Mesodermal cell (in vitro differentiated cells): Measurements from ENCODE around the gene CLCNKA.

Source experiments
- H3K27ac ChIP-seq: 2 replicates; pipeline ENCODE4 v1.7.0; 2013; ENCODE audit warnings: mild to moderate bottlenecking, low read depth, low read length, moderate library complexity; ENCODE audit not compliant: severe bottlenecking
- H3K36me3 ChIP-seq: 2 replicates; pipeline ENCODE4 v1.7.1; 2013; ENCODE audit warnings: mild to moderate bottlenecking, low read length, moderate library complexity; ENCODE audit not compliant: control insufficient read depth, insufficient read depth
- H3K4me1 ChIP-seq: one replicate; pipeline ENCODE4 v1.7.1; 2013; ENCODE audit warnings: mild to moderate bottlenecking, low read length; ENCODE audit not compliant: insufficient read depth, control insufficient read depth, poor library complexity, severe bottlenecking
- H3K4me3 ChIP-seq: 2 replicates; pipeline ENCODE4 v1.7.0; 2013; ENCODE audit warnings: low read length, control low read depth, mild to moderate bottlenecking; ENCODE audit not compliant: insufficient read depth, poor library complexity, severe bottlenecking; ENCODE audit errors: extremely low read depth
- H3K9me3 ChIP-seq: 2 replicates; pipeline ENCODE4 v1.7.1; 2013; ENCODE audit warnings: mild to moderate bottlenecking, low read length, moderate library complexity; ENCODE audit not compliant: control insufficient read depth
- WGBS, 2 experiments: methylation state at CpG; one replicate each; pipeline ENCODE4 v1.1.5; 2013; ENCODE audit warnings: missing lambda C conversion rate in 2 of 2; ENCODE audit not compliant: insufficient coverage in 2 of 2; 5-methylcytosine and 5-hydroxymethylcytosine counted together

CLCNKA gene

DNA sequence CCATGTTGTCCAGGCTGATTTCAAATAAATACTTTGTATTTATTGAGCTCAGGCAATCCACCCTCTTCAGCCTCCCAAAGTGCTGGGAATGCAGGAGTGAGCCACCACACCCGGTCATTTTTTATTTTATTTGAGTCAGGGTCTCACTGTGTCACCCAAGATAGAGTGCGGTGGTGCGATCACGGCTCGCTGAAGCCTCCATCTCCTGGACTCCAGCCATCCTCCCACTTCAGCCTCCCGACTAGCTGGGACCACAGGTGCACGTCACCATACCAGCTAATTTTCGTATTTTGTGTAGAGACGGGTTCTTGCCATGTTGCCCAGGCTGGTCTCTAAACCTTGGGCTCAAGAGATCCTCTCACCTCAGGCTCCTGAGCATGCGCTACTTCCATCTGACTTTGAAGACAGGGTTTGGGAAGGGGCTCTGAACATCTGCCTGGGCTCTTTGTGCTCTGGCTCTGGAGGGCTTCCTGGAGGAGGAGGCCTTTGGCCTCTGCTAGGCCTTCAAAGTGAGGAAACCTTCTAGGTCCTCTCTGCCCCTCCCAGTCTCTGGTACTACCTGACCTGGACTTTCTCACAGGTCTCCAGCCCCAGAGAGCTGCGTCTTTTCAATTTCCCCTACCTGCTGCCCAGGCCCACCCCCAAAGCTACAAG lies 9.8 kb upstream of the CLCNKA start:
- Histone ChIP-seq H3K4me1 (peaks cover 36% of the 10 kb centered on the region), H3K4me3 (peak overlapping the region; percentile 32), H3K9me3 (no peaks in the 10 kb centered on the region), H3K36me3 (no peaks in the 10 kb centered on the region), H3K27ac (no peak overlapping the region)
- 93 to 100% methylated on average over 10 to 11 of the region's 11 CpGs for WGBS, 2 experiments

DNA sequence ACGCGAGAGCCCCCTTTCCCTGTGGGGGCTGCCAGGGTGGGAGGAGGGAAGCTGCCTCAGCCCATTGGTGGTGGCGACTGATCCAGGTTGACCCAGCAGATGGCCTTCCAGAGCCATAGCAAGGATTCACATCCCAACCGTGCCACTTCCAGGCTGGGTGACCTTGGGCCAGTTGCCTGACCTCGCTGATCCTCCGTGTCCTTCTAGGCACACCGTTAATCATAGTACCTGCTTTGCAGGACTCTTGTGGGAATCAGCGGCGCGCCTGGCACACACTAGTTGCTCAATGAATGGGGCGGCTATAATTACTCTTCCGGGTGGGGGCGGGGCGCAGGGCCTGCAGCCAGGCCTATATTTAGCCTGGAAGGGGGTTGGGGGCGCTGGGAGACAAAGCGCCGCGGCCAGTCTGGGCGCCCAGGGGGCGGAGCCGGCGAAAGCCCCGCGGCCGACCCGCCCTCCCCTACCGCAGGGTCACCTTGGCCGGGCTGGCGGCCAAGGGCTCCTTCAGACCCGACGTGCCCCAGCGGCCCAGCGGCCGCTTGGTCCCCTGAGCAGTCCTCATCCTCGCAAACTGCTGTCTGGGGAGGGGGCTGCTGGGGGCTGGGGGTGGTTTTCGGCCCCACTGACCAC lies 9.1 kb upstream of the CLCNKA start:
- H3K36me3 ChIP-seq: no peaks in the 10 kb centered on the region
- 9 to 13% methylated on average over 20 to 21 of the region's 36 CpGs for WGBS, 2 experiments
- H3K4me3 ChIP-seq: peak overlapping the region; percentile 32
- peaks cover 41% of the 10 kb centered on the region for H3K4me1 ChIP-seq
- H3K9me3 ChIP-seq: no peaks in the 10 kb centered on the region
- H3K27ac ChIP-seq: peak overlapping the region; percentile 95

DNA sequence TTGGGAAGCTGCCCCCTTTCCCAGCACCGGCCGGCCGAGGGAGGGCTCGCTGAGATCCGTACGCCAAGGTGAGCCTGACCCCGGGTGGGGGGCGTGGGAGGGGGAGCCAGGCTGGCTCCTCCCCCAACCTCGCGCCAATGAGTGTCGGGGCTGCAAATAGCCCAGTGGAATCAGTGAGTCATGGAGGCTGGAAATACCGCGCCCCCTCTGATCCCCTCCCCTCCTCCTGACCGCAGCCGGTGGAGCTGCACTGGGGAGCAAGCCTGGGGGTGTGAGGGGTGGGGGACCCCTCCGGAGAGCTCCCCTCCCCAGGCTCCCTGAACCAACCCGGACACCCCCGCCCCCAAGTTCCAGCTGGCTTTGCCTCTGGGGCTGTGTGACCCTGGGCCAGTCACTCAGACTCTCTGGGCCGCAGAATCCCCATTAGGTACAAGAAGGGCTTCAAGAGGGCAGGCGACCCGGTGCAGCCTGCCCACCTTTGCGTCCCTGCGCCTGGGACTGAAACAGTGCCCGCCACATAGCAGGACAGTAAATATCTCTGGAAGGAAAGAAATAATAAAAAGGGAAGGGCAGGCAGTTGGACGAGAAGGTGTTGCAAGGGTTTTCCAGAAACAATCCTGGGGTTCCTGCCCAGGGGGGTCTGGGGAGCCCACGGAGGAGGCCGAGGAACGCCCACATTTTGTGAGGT lies 8.5 kb upstream of the CLCNKA start:
- Histone ChIP-seq H3K4me1 (peaks cover 47% of the 10 kb centered on the region), H3K36me3 (no peaks in the 10 kb centered on the region), H3K27ac (peak overlapping the region; percentile 95), H3K9me3 (no peaks in the 10 kb centered on the region), H3K4me3 (peak overlapping the region; percentile 32)
- WGBS, 2 experiments: 42 to 58% methylated on average over 9 to 15 of the region's 28 CpGs

DNA sequence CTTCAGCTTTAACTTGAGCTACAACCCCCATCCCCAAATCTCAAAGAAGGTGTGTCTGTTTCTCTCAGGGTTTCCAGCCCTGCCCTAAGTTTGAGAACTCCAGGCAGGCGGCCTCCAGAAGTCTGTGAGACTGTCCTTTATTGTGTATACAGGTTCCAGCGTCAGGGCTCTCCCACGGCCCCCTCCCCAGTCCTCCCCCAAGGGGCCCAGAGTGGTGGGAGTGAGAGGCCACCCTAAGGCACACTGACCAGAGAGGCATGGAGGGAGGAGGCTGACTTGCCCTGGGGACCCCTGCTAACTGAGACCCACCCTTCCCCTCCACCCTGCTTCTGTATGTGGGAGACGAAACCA lies 8.0 kb upstream of the CLCNKA start:
- no peaks in the 10 kb centered on the region for H3K9me3 ChIP-seq
- no CpG with 5 or more reads among the region's 4 CpGs for WGBS, 2 experiments
- no peaks in the 10 kb centered on the region for H3K36me3 ChIP-seq
- no peak overlapping the region for H3K4me3 ChIP-seq
- peaks cover 52% of the 10 kb centered on the region for H3K4me1 ChIP-seq
- peak overlapping the region; percentile 95 for H3K27ac ChIP-seq

DNA sequence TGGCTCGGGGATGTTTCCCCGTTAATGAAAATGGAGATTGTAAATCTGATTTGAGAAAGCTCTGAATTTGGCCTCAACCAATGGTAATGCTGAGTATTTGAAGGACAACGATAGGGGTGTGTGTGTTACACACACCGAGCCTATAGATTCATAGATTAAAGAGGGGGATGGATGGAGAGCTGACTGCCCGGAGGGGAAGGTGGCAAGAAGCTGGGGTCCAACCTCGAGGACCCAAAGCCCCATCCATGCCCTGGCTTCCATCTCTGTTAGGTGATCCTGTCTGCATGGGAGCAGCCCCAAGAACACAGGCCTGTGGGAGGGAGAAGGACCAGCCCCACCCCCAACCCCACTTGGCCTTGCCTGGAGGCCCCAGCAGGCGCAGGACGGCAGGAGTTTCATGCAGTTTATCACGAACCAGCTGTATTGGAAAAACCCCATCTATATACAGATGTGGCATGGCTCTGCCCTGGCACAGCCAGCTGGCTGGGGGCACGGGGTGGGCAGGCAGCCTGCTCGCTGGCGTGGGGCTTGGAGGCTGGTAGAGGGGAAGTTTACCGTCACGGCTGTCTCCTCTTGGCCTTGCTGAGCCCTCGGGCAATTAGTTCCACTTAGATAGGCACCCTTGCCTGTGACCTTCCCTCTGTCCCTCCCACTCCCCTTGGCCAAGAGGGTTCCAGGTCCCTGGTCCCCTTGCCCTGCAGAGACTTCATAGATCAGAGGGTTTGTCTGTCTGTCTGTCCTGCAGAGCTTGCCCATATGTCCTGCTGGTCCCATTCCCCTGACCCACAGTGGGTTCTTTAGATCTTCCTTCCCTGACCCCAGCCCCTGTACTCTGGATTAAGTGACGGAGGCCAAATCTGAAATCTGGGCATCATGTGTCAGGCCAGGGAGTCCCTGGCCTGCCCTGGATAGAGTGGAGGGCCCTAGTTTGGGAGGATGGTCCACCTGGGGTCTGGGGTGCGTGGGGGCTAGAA lies 7.0 kb upstream of the CLCNKA start:
- WGBS, 2 experiments: 82 to 88% methylated on average over 9 to 16 of the region's 17 CpGs
- Histone ChIP-seq H3K27ac (no peak overlapping the region), H3K36me3 (no peaks in the 10 kb centered on the region), H3K9me3 (no peaks in the 10 kb centered on the region), H3K4me3 (no peak overlapping the region), H3K4me1 (peaks cover 62% of the 10 kb centered on the region)

DNA sequence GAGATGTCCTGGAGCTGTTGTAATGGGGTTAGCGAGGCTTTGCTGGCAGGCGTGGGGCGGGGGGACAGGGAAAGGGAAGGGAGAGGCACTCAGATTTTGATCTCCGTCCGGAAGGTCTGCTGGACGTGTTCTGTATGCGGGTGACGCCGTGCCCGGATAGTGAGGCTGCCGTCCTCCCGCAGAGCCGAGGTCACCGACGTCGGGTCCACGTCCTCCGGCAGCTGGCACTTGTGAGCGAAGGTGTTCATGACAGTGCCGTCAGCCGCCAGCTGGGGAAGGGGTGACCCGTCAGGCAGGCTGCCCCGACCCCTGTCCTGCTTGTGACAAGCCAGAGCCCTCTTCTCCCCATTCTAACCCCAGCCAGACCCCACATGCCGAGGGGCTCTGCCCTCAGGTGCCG lies 6.3 kb upstream of the CLCNKA start:
- Histone ChIP-seq H3K4me1 (peaks cover 69% of the 10 kb centered on the region), H3K4me3 (no peak overlapping the region), H3K27ac (no peak overlapping the region), H3K9me3 (no peaks in the 10 kb centered on the region), H3K36me3 (no peaks in the 10 kb centered on the region)
- 95 to 99% methylated on average over 23 to 25 of the region's 25 CpGs for WGBS, 2 experiments

DNA sequence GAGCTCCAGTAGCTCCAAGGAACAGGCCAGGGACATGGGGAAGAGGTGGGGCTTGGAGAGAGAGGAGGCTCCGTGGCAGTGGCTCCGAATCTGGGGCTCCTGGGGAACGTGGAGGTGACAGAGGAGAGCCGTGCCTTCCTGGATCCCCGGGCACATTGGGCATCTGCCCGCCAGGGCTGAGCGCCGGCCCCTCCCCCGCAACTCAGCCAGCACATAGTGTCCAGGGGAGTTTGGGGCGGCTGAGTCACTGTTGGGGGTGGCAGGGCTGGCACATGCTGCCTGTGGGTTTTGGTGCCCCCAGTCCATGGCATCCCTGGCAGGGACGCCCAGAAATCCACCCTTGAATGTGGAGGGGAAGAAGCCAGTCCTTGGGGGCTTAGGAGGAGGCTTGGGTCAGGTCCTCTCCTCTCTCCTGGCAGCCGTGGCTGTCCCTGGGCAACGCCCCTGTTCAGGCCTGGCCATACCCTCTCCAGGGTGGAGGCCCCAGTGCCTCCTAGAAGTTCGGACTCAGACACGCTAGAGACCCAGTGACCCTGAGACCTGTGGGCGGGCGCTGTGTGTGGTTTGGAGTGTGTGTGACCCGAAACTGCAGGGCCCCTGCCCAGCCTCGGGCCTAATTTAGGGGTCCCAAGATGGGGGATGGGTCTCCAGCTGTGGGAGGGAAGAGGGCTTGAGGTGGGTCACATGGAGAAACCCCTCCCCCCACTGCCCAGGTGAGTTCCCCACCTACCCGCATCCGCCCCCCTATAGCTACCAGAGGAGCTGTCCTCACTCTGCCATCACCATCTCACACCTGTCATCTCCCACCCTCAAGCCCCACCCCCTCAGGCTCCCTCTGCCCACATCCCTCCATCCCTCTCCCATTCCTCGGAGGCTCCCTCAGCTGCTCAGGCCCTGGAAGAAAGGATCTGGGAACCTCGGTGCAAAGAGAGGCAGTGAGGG lies 5.6 kb upstream of the CLCNKA start:
- H3K4me3 ChIP-seq: no peak overlapping the region
- no peaks in the 10 kb centered on the region for H3K9me3 ChIP-seq
- peaks cover 72% of the 10 kb centered on the region for H3K4me1 ChIP-seq
- 90 to 93% methylated on average over 10 to 21 of the region's 23 CpGs for WGBS, 2 experiments
- H3K27ac ChIP-seq: no peak overlapping the region
- no peaks in the 10 kb centered on the region for H3K36me3 ChIP-seq

DNA sequence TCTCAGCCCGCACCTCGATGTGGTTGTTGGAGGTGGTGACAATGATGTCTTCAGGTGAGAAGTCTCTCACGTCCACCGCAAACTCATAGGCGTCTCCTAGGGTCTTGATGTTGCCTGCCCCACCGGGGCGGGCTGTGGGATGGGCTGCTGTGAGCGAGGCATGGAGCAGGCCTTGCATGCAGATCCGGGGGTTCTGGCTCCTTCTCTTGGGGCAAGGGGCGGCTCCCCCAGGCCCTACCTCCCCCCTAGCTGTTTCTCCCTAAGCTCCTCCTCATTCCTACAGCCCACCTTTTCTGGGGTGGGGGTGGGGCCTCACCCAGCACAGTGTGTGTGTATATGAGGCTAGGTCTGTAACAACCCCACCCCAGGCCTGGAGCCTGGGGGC lies 4.8 kb upstream of the CLCNKA start:
- Histone ChIP-seq H3K27ac (peak overlapping the region; percentile 93), H3K4me3 (no peak overlapping the region), H3K4me1 (peaks cover 72% of the 10 kb centered on the region), H3K36me3 (no peaks in the 10 kb centered on the region), H3K9me3 (no peaks in the 10 kb centered on the region)
- 92 to 93% methylated on average over 3 to 8 of the region's 10 CpGs for WGBS, 2 experiments

DNA sequence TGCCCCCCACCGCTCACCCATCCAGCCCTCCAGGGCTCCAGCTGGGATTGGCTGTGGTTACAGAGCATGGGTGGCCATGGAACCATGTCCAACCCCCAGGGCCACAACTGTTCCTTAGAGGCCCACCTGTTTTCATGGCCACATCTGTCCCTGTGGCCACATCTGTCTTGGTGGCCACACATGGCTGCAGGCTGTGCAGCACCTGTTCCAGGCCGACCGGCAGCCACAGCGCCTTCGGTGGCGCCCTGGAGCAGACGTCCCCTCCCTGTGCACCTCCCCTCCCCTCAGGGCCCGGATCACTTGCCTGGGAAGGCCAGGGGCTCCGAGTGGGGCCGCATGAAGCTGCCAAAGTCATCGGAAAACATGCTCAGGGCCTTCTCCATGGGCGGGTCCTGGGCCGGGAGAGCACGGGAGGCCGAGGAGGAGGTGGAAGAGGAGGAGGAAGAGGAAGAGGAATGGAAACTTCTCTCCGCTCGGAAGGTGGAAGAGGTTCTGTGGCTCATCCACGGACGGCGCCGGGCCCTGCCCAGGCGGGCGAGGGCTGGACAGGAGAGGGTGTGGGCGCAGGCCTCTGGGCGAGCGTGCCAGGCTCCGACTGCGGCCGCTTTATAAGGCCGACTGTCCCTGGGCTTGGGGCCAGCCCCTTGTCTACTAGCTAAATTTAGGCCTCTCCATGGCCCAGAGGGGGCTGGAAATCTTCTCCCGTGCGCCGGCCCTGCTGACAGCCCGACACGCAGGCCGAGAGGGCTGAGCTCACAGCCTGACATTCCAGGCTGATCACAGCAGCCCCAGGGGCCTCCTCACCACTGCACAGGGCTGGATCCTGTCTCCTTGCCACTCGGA lies 4.2 kb upstream of the CLCNKA start, which contains the start of gene HSPB7:
TSS of gene HSPB7 (minus strand) at position 583 of the 843 bp plus-strand sequence. CDS start at position 503, 80 bp downstream.
- H3K27ac ChIP-seq: peak within 1 kb of the TSS; percentile 93
- 61 to 63% methylated on average over 28 to 33 of the region's 37 CpGs for WGBS, 2 experiments
- no peaks in the 10 kb centered on the region for H3K36me3 ChIP-seq
- no peaks in the 10 kb centered on the region for H3K9me3 ChIP-seq
- peaks cover 66% of the 10 kb centered on the region for H3K4me1 ChIP-seq
- H3K4me3 ChIP-seq: no peak within 1 kb of the TSS
